Vagina (tissue), 2 donors: ENCODE data around the gene NFYB.

Source experiments
- POLR2A ChIP-seq, 2 donors: fragments of 450-650 bp; IDR thresholded peaks; one replicate each; pipeline ENCODE4 v1.6.1; 2017; ENCODE audit warnings: antibody characterized with exemption in 2 of 2, mild to moderate bottlenecking in 2 of 2, moderate library complexity in 2 of 2
- POLR2AphosphoS5 ChIP-seq, 2 donors: sonication (generic); formaldehyde crosslinking; IDR thresholded peaks; one replicate each; pipeline ENCODE4 v1.9.0; 2017; ENCODE audit warnings: antibody characterized with exemption in 2 of 2, mild to moderate bottlenecking in 2 of 2, low read depth in 1 of 2; ENCODE audit not compliant: insufficient read depth in 1 of 2
- TF ChIP-seq, protein P1 (sequence below), 3 experiments: fragments of 450-650 bp in 2 of 3; fragments of 200-600 bp in 1 of 3; sonication (generic) in 1 of 3; IDR thresholded peaks; one replicate each; pipeline ENCODE4 v1.5.1; 2017 to 2019; ENCODE audit warnings: antibody characterized with exemption in 3 of 3, mild to moderate bottlenecking in 2 of 3, moderate library complexity in 2 of 3

DNA sequence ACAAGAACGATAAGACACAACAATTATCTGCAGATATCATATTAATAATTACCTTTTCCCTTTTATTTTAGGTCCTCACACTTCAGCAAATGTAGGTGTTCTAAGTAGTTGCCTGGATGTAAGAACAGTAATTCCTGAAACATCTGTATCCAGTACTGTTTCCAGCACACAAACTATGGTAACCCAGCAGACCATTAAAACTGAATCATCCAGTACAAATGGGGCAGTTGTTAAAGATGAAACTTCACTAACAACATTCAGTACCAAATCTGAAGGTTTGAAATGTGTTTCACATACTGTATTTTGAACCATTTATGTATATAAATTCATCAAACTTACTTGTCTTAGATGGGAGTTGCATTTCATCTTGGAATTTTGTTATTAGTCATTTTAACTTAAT lies 42.7 kb downstream of the NFYB start:
- TF ChIP-seq, protein P1, sequence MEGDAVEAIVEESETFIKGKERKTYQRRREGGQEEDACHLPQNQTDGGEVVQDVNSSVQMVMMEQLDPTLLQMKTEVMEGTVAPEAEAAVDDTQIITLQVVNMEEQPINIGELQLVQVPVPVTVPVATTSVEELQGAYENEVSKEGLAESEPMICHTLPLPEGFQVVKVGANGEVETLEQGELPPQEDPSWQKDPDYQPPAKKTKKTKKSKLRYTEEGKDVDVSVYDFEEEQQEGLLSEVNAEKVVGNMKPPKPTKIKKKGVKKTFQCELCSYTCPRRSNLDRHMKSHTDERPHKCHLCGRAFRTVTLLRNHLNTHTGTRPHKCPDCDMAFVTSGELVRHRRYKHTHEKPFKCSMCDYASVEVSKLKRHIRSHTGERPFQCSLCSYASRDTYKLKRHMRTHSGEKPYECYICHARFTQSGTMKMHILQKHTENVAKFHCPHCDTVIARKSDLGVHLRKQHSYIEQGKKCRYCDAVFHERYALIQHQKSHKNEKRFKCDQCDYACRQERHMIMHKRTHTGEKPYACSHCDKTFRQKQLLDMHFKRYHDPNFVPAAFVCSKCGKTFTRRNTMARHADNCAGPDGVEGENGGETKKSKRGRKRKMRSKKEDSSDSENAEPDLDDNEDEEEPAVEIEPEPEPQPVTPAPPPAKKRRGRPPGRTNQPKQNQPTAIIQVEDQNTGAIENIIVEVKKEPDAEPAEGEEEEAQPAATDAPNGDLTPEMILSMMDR (IDR thresholded peaks at IDR 0.05): no peak
- no peak for TF ChIP-seq POLR2A (IDR thresholded peaks at IDR 0.05)
- no peak for TF ChIP-seq POLR2AphosphoS5 (IDR thresholded peaks at IDR 0.05; ENCODE audit: insufficient read depth in 1 of 2, low read depth in 1 of 2)
